Stimulated activated CD4-positive, alpha-beta T cell treated with anti-CD3 and anti-CD28 coated beads, Interleukin-2, amount 100 ng/mL, for 48 hours (primary cell): ENCODE measurements around the gene YKT6.
A peak's percentile ranks its signal among the peaks of the same experiment; 100 is the strongest.

Source experiments
- DNase-seq, 2 donors: peaks; one replicate each; pipeline ENCODE4 v3.0.0-alpha.2; 2020

The YKT6 gene

GRCh38 chr7:44237696-44238095 lies 36.9 kb downstream of the YKT6 start:
- no peak for DNase-seq

- DNase-seq = no peak
Measured at GRCh38 chr7:44238116-44238695, 37.4 kb downstream of the YKT6 start.

- DNase-seq = no peak
Measured at GRCh38 chr7:44239361-44239760, 38.6 kb downstream of the YKT6 start.

GRCh38 chr7:44240376-44240775 lies 39.6 kb downstream of the YKT6 start:
- no peak for DNase-seq

GRCh38 chr7:44240983-44241510 lies 40.3 kb downstream of the YKT6 start:
- peak; percentile 50 to 56 for DNase-seq

GRCh38 chr7:44242091-44242490 lies 41.3 kb downstream of the YKT6 start:
- no peak for DNase-seq

- peak in 1 of 2 donors; percentile 48 for DNase-seq
Measured at GRCh38 chr7:44244282-44244681, 43.5 kb downstream of the YKT6 start.

- DNase-seq = no peak
Measured at GRCh38 chr7:44246396-44247113, 45.8 kb downstream of the YKT6 start.

GRCh38 chr7:44247868-44248651 lies 47.3 kb downstream of the YKT6 start:
- DNase-seq = no peak

GRCh38 chr7:44249639-44250234 lies 49.0 kb downstream of the YKT6 start:
- no peak for DNase-seq

GRCh38 chr7:44251269-44251668 lies 50.5 kb downstream of the YKT6 start:
- DNase-seq = no peak

GRCh38 chr7:44251881-44252280 lies 51.1 kb downstream of the YKT6 start:
- no peak for DNase-seq

- no peak for DNase-seq
Measured at GRCh38 chr7:44256459-44256858, 55.7 kb downstream of the YKT6 start.

GRCh38 chr7:44257213-44257612 lies 56.4 kb downstream of the YKT6 start:
- no peak for DNase-seq

- peak; percentile 59 to 64 for DNase-seq
Measured at GRCh38 chr7:44257618-44258422, 57.0 kb downstream of the YKT6 start.

GRCh38 chr7:44258423-44258760 lies 57.6 kb downstream of the YKT6 start:
- no peak for DNase-seq

GRCh38 chr7:44258865-44259546 lies 58.2 kb downstream of the YKT6 start:
- DNase-seq = no peak

GRCh38 chr7:44259547-44260457 lies 59.0 kb downstream of the YKT6 start:
- DNase-seq = no peak

GRCh38 chr7:44261240-44261639 lies 60.5 kb downstream of the YKT6 start:
- DNase-seq = no peak

GRCh38 chr7:44262031-44262430 lies 61.3 kb downstream of the YKT6 start:
- no peak for DNase-seq
